Stimulated activated naive CD8-positive, alpha-beta T cell treated with anti-CD3 and anti-CD28 coated beads, Interleukin-15, amount 100 ng/mL, for 72 hours (primary cell): ENCODE measurements around the gene STK39.

ENCODE experiments used
- ATAC-seq: fragments of 150-1000 bp; cut with Tn5 transposase; 2 replicates; pipeline ENCODE4 v1.10.0; 2021; ENCODE audit warnings: mild to moderate bottlenecking, moderate library complexity
- DNase-seq, 2 donors: peaks; one replicate each; pipeline ENCODE4 v3.0.0; 2021 to 2022
- H3K27ac Mint-ChIP-seq, 2 donors: one replicate each; pipeline ENCODE4 v1.8.0; 2022; ENCODE audit warnings: mild to moderate bottlenecking in 2 of 2, mixed read lengths in 2 of 2, moderate library complexity in 2 of 2
- H3K27me3 Mint-ChIP-seq: one replicate; pipeline ENCODE4 v1.8.0; 2022; ENCODE audit warnings: mixed read lengths
- H3K4me1 Mint-ChIP-seq: one replicate; pipeline ENCODE4 v1.8.0; 2022; ENCODE audit warnings: mild to moderate bottlenecking, mixed read lengths
- H3K4me3 Mint-ChIP-seq, 2 donors: one replicate each; pipeline ENCODE4 v1.8.0; 2022; ENCODE audit warnings: mild to moderate bottlenecking in 2 of 2, mixed read lengths in 2 of 2, moderate library complexity in 1 of 2
- H3K9me3 Mint-ChIP-seq, 2 donors: one replicate each; pipeline ENCODE4 v1.8.0; 2022; ENCODE audit warnings: mixed read lengths in 2 of 2

The STK39 gene

DNA sequence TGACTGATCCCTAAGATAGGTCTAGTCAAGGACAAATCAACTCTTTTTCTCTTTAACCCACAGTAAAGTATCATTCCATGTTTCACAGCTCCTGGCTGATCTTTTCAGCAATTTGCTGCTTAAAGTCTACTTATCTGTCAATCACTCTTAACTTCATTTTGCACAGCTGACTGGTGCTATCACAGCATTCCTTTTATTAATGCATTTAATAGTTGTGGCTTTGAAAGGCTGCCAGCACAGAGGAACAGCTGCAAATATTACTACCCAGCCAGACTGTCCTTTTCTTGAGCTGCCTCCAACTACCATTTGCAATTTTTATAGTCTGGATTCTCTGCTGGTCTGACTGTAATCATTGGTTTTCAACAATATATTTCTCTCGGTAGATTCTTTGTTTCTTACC is 303.5 kb downstream of the STK39 start:
- no peak overlapping the region for H3K4me3 Mint-ChIP-seq
- no peak overlapping the region for H3K27ac Mint-ChIP-seq
- H3K27me3 Mint-ChIP-seq = peaks cover 9% of the 10 kb centered on the region
- no peaks in the 10 kb centered on the region for H3K4me1 Mint-ChIP-seq
- ATAC-seq (no peak), DNase-seq (no peak)
- H3K9me3 Mint-ChIP-seq = peaks cover 7 to 11% of the 10 kb centered on the region in 2 donors

DNA sequence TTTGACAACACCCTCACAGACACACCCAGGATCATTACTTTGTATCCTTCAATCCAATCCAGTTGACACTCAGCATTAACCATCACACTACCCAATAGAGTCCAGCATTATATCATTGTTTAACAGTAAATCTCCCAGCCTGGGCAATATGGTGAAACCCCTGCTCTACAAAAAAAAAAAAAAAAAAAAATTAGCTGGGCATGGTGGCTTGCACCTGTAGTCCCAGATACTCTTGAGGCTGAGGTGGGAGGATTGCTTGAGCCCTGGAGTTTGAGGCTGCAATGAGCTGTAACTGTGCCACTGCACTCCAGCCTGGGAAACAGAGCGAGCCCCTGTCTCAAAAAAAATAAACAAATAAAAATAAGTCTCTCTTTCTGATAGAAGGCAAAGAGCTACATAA is 304.0 kb downstream of the STK39 start:
- peaks cover 2 to 6% of the 10 kb centered on the region in 2 donors for H3K9me3 Mint-ChIP-seq
- no peak overlapping the region for H3K27ac Mint-ChIP-seq
- H3K27me3 Mint-ChIP-seq = peaks cover 9% of the 10 kb centered on the region
- no peak for DNase-seq
- no peaks in the 10 kb centered on the region for H3K4me1 Mint-ChIP-seq
- no peak for ATAC-seq
- H3K4me3 Mint-ChIP-seq = no peak overlapping the region

- no peak for DNase-seq
- no peaks in the 10 kb centered on the region for H3K4me1 Mint-ChIP-seq
- ATAC-seq = no peak
- H3K9me3 Mint-ChIP-seq = no peaks in the 10 kb centered on the region
- H3K4me3 Mint-ChIP-seq = no peak overlapping the region
- H3K27me3 Mint-ChIP-seq = peaks cover 9% of the 10 kb centered on the region
- no peak overlapping the region for H3K27ac Mint-ChIP-seq
Observed at GRCh38 chr2:167942366-167943081, 304.9 kb downstream of the STK39 start.

GRCh38 chr2:167941604-167942003 is 305.8 kb downstream of the STK39 start:
- H3K9me3 Mint-ChIP-seq = no peaks in the 10 kb centered on the region
- H3K27ac Mint-ChIP-seq = no peak overlapping the region
- DNase-seq (no peak), ATAC-seq (no peak)
- peaks cover 9% of the 10 kb centered on the region for H3K27me3 Mint-ChIP-seq
- H3K4me3 Mint-ChIP-seq = no peak overlapping the region
- no peaks in the 10 kb centered on the region for H3K4me1 Mint-ChIP-seq

- H3K4me1 Mint-ChIP-seq = no peaks in the 10 kb centered on the region
- no peak overlapping the region for H3K4me3 Mint-ChIP-seq
- DNase-seq = no peak
- H3K9me3 Mint-ChIP-seq = no peaks in the 10 kb centered on the region
- no peak overlapping the region for H3K27ac Mint-ChIP-seq
- peaks cover 9% of the 10 kb centered on the region for H3K27me3 Mint-ChIP-seq
- ATAC-seq = no peak
Observed at GRCh38 chr2:167940734-167941507, 306.5 kb downstream of the STK39 start.

DNA sequence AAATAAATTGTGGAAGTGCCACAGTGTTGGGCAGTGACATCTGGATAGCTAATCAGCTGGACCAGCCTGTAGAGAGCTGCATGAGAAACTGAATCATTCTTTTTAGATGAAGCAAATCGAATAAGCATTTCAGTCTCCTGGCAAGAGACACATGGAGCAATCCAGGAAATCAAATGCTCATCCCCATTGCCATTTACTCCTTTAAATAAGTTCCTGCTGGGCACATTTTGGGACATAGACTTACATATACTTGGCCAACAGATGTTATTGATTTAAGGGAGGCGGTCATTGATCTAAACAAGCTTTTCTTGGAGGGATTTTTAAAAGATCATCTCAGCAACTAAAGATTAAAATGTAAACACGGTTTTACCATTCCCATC is 307.1 kb downstream of the STK39 start:
- Mint-ChIP-seq H3K27ac (no peak overlapping the region), H3K27me3 (peaks cover 9% of the 10 kb centered on the region), H3K4me1 (no peaks in the 10 kb centered on the region), H3K4me3 (no peak overlapping the region), H3K9me3 (no peaks in the 10 kb centered on the region)
- ATAC-seq (no peak), DNase-seq (no peak)

DNA sequence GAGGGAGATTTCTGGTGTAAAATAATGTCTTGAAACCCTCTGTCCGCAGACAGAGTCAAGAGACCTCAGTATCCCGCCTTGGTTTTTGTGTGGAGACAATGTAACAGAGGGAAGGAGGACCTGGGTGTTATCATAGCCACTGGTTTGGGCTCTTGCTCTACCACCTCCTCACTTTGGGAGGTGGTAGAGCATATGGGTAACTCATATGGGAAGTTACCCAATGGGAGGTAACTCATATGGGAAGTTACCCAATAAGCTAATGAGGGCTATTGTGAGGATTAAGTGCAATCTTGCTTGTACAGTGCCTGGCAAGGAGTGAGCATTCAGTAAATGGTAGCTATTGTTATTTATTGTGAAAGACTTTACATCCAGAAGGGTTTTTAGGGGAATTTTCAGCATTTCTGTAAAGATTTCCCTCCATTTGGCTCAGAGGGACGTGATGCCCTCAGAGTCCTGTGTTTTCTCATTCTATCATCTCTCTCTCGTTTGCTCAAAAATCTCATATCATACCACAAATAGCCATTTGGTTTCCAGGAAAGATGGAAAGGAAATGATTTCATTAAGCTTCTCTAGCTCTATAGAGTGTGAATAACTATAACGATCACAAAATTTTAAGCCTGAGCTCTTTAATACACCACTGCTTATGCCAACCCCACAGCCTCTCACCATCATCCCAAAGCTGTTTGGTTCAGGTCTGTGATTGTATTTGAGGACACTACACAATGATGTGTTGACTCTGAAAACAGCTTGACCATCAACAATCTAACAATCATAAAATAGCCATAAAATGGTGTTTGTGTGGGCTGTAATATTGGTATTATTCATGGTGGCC is 307.7 kb downstream of the STK39 start:
- ATAC-seq = no peak
- Mint-ChIP-seq H3K27ac (no peak overlapping the region), H3K9me3 (no peaks in the 10 kb centered on the region), H3K27me3 (peaks cover 9% of the 10 kb centered on the region), H3K4me3 (no peak overlapping the region), H3K4me1 (no peaks in the 10 kb centered on the region)
- DNase-seq = no peak

DNA sequence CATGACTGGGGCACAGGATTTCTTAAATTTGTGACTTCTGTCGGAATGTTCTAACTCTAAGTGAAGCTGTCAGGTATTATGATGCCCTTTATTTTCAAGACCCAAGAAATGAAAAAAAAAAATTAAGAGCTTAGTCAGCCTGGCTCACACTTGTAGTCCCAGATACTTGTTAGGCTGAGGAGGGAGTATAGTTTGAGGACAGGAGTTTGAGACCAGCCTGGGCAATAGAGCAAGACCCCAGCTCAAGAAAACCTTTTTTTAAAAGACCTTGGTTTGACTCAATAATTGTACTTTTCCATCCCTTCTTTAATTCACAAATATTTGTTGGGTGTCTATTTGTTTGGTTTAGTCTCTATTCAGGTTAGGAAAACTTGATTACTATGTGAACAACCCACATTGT is 310.0 kb downstream of the STK39 start:
- no peaks in the 10 kb centered on the region for H3K4me1 Mint-ChIP-seq
- DNase-seq (no peak), ATAC-seq (no peak)
- H3K27me3 Mint-ChIP-seq = peaks cover 9% of the 10 kb centered on the region
- H3K9me3 Mint-ChIP-seq = no peaks in the 10 kb centered on the region
- no peak overlapping the region for H3K4me3 Mint-ChIP-seq
- no peak overlapping the region for H3K27ac Mint-ChIP-seq

DNA sequence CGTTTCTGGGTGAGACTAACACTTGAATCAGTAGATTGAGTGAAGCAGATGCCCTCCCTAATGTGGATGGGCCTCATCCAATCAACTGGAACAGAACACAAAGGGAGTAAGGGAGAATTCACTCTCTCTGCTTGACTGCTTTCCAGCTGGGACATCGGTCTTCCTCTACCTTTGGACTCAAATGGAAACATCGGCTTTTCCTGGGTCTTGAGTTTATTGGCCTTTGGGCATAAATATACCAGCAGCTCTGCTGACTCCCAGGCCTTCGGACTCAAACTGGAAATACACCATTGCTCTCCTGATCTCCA is 311.6 kb downstream of the STK39 start:
- Mint-ChIP-seq H3K27ac (no peak overlapping the region), H3K27me3 (no peaks in the 10 kb centered on the region), H3K4me3 (no peak overlapping the region), H3K4me1 (no peaks in the 10 kb centered on the region), H3K9me3 (no peaks in the 10 kb centered on the region)
- ATAC-seq = no peak
- no peak for DNase-seq

GRCh38 chr2:167933097-167933814 is 314.1 kb downstream of the STK39 start:
- no peak overlapping the region for H3K4me3 Mint-ChIP-seq
- ATAC-seq (no peak), DNase-seq (no peak)
- no peaks in the 10 kb centered on the region for H3K4me1 Mint-ChIP-seq
- H3K9me3 Mint-ChIP-seq = no peaks in the 10 kb centered on the region
- H3K27ac Mint-ChIP-seq = no peak overlapping the region
- H3K27me3 Mint-ChIP-seq = no peaks in the 10 kb centered on the region

- Mint-ChIP-seq H3K4me1 (no peaks in the 10 kb centered on the region), H3K27me3 (no peaks in the 10 kb centered on the region), H3K27ac (no peak overlapping the region), H3K4me3 (no peak overlapping the region), H3K9me3 (no peaks in the 10 kb centered on the region)
- ATAC-seq (no peak), DNase-seq (no peak)
Observed at GRCh38 chr2:167932123-167932693, 315.2 kb downstream of the STK39 start.

DNA sequence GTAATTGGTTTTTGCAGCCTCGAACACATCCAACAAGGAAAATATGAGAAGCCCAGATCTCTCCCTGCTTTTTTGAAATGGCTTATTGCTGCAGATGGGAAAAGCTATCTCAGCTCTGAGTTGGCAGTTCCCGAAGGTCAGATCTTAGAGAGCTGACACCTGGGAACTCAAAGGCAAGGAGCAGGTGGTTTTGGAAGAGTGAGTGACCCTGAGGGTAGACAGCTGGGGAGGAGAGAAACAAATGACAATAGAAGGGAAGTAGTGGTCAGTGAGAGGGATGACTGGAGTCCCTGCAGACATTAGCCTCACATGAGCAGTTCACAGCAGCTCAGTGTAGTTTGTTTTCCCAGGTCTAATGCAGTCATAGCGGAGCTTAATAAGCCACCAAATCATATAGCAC is 317.9 kb downstream of the STK39 start:
- H3K9me3 Mint-ChIP-seq = no peaks in the 10 kb centered on the region
- H3K27ac Mint-ChIP-seq = no peak overlapping the region
- no peaks in the 10 kb centered on the region for H3K27me3 Mint-ChIP-seq

DNA sequence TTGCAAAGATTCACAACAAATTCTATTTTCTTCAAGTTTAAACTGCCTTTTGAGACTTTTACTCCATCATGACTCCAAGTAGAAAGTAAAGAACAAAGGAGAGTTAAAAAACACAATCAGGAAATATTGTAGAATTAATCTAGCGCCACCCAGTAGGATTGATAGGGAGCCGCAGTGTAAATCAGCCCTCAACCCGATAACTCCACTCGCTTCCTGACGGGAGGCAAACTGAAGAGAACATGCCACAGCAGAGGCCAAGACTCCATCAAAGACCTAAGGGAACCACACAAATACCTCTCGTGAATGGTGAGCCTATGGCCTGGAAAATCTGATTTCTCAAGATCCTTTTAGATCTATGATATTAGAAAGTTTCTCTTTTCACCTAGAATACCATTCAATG is 319.0 kb downstream of the STK39 start:
- DNase-seq (no peak), ATAC-seq (no peak)
- no peaks in the 10 kb centered on the region for H3K4me1 Mint-ChIP-seq
- no peaks in the 10 kb centered on the region for H3K9me3 Mint-ChIP-seq
- H3K27me3 Mint-ChIP-seq = no peaks in the 10 kb centered on the region
- H3K27ac Mint-ChIP-seq = no peak overlapping the region
- no peak overlapping the region for H3K4me3 Mint-ChIP-seq

More for the DNA sequence above, 317.9 kb downstream of the STK39 start:
- H3K4me1 Mint-ChIP-seq = no peaks in the 10 kb centered on the region
- DNase-seq = no peak
- H3K4me3 Mint-ChIP-seq = no peak overlapping the region
- ATAC-seq = no peak

- H3K4me3 Mint-ChIP-seq = no peak overlapping the region
- DNase-seq = no peak
- no peaks in the 10 kb centered on the region for H3K9me3 Mint-ChIP-seq
- no peaks in the 10 kb centered on the region for H3K27me3 Mint-ChIP-seq
- H3K4me1 Mint-ChIP-seq = no peaks in the 10 kb centered on the region
- no peak overlapping the region for H3K27ac Mint-ChIP-seq
- ATAC-seq = no peak
Observed at GRCh38 chr2:167925758-167926157, 321.6 kb downstream of the STK39 start.

- no peak overlapping the region for H3K27ac Mint-ChIP-seq
- H3K4me1 Mint-ChIP-seq = no peaks in the 10 kb centered on the region
- no peak overlapping the region for H3K4me3 Mint-ChIP-seq
- H3K9me3 Mint-ChIP-seq = no peaks in the 10 kb centered on the region
- ATAC-seq (no peak), DNase-seq (no peak)
- no peaks in the 10 kb centered on the region for H3K27me3 Mint-ChIP-seq
Observed at GRCh38 chr2:167924556-167924955, 322.8 kb downstream of the STK39 start.
